ENCODE results near the gene DNAJC3. TPM values are rescaled to one million over a fixed set of nuclear protein-coding genes. Genes with fewer than 3 reads are reported as not detected.
"Not testable (repeated sequence)": the region's sequence is repeated elsewhere in the genome, so short reads cannot be mapped to it uniquely, and the experiment has no call there.

The DNAJC3 gene
- total RNA-seq, 1 donor from 2014 or later: 49.7 TPM

- no peak for TF ChIP-seq CTCF (IDR thresholded peaks at IDR 0.05; ENCODE audit: insufficient read depth, low read length, poor library complexity, severe bottlenecking)
- H3K4me3 ChIP-seq (ENCODE audit: low read depth, low read length): no peak overlapping the region
- DNase-seq (ENCODE audit: low read depth): no peak
- no peaks in the 10 kb centered on the region for H3K36me3 ChIP-seq (ENCODE audit: control insufficient read depth, insufficient read depth, low read length)
- no peaks in the 10 kb centered on the region for H3K27me3 ChIP-seq (ENCODE audit: control insufficient read depth, insufficient read depth, low read length)
These were observed 106.8 kb downstream of the DNAJC3 start for GRCh38 chr13:95783747-95784146.

- DNase-seq (ENCODE audit: low read depth): peak; percentile 26
- no peaks in the 10 kb centered on the region for H3K27me3 ChIP-seq (ENCODE audit: control insufficient read depth, insufficient read depth, low read length)
- no peaks in the 10 kb centered on the region for H3K36me3 ChIP-seq (ENCODE audit: control insufficient read depth, insufficient read depth, low read length)
- no peak for TF ChIP-seq CTCF (IDR thresholded peaks at IDR 0.05; ENCODE audit: insufficient read depth, low read length, poor library complexity, severe bottlenecking)
- H3K4me3 ChIP-seq (ENCODE audit: low read depth, low read length): no peak overlapping the region
These were observed 107.4 kb downstream of the DNAJC3 start for GRCh38 chr13:95784161-95784899.

GRCh38 chr13:95784900-95785290, 108.0 kb downstream of the DNAJC3 start:
- no peak for TF ChIP-seq CTCF (IDR thresholded peaks at IDR 0.05; ENCODE audit: insufficient read depth, low read length, poor library complexity, severe bottlenecking)
- no peaks in the 10 kb centered on the region for H3K36me3 ChIP-seq (ENCODE audit: control insufficient read depth, insufficient read depth, low read length)
- no peaks in the 10 kb centered on the region for H3K27me3 ChIP-seq (ENCODE audit: control insufficient read depth, insufficient read depth, low read length)
- no peak for DNase-seq (ENCODE audit: low read depth)
- H3K4me3 ChIP-seq (ENCODE audit: low read depth, low read length): no peak overlapping the region

GRCh38 chr13:95787356-95788099, 110.6 kb downstream of the DNAJC3 start:
- no peaks in the 10 kb centered on the region for H3K27me3 ChIP-seq (ENCODE audit: control insufficient read depth, insufficient read depth, low read length)
- TF ChIP-seq CTCF (IDR thresholded peaks at IDR 0.05; ENCODE audit: insufficient read depth, low read length, poor library complexity, severe bottlenecking): no peak

GRCh38 chr13:95788100-95788463, 111.1 kb downstream of the DNAJC3 start:
- H3K36me3 ChIP-seq (ENCODE audit: control insufficient read depth, insufficient read depth, low read length): peaks cover 1% of the 10 kb centered on the region

More at GRCh38 chr13:95787356-95788099, 110.6 kb downstream of the DNAJC3 start:
- H3K4me3 ChIP-seq (ENCODE audit: low read depth, low read length): no peak overlapping the region
- peaks cover 1% of the 10 kb centered on the region for H3K36me3 ChIP-seq (ENCODE audit: control insufficient read depth, insufficient read depth, low read length)
- DNase-seq (ENCODE audit: low read depth): no peak

GRCh38 chr13:95789315-95789714, 112.4 kb downstream of the DNAJC3 start:
- not testable (repeated sequence) for H3K27me3 ChIP-seq (ENCODE audit: control insufficient read depth, insufficient read depth, low read length); H3K36me3 ChIP-seq (ENCODE audit: control insufficient read depth, insufficient read depth, low read length); H3K4me3 ChIP-seq (ENCODE audit: low read depth, low read length)

More at GRCh38 chr13:95788100-95788463, 111.1 kb downstream of the DNAJC3 start:
- DNase-seq (ENCODE audit: low read depth): no peak
- no peak overlapping the region for H3K4me3 ChIP-seq (ENCODE audit: low read depth, low read length)
- H3K27me3 ChIP-seq (ENCODE audit: control insufficient read depth, insufficient read depth, low read length): no peaks in the 10 kb centered on the region
- TF ChIP-seq CTCF (IDR thresholded peaks at IDR 0.05; ENCODE audit: insufficient read depth, low read length, poor library complexity, severe bottlenecking): no peak

More at GRCh38 chr13:95789315-95789714, 112.4 kb downstream of the DNAJC3 start:
- DNase-seq (ENCODE audit: low read depth): not testable (repeated sequence)
